Measurements from ENCODE around the gene FCF1.
"Not testable (repeated sequence)": the region's sequence is repeated elsewhere in the genome, so short reads cannot be mapped to it uniquely, and the experiment has no call there.

FCF1 gene

DNA sequence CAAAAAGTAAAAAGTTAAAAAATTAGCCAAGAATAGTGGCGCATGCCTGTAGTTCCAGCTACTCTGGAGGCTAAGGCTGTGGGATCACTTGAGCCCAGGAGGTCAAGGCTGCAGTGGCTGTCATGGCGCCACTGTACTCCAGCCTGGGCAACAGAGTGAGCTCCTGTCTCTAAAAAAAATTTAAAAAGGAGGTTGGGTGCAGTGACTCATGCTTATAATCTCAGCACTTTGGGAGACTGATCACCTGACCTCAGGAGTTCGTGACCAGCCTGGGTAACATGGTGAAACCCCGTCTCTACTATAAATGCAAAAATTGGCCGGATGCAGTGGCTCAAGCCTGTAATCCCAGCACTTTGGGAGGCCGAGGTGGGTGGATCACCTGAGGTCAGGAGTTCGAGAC, 42.0 kb downstream of the FCF1 start:
- ATAC-seq (ENCODE audit: insufficient read depth, low read depth) (no peak), DNase-seq (no peak)
- Histone ChIP-seq H3K36me3 (ENCODE audit: insufficient read depth, low read length) (no peaks in the 10 kb centered on the region), H3K4me2 (ENCODE audit: insufficient read depth, low read length) (no peak overlapping the region), H3K27ac (ENCODE audit: low read length) (no peak overlapping the region), H3K4me1 (ENCODE audit: insufficient read depth, low read length) (no peaks in the 10 kb centered on the region), H3K79me2 (ENCODE audit: insufficient read depth, low read length) (no peaks in the 10 kb centered on the region), H3K4me3 (ENCODE audit: low read depth in 1 of 2, low read length in 2 of 2) (no peak overlapping the region), H3K9me3 (ENCODE audit: insufficient read depth, low read length, severe bottlenecking) (peaks cover 8% of the 10 kb centered on the region), H4K20me1 (ENCODE audit: insufficient read depth, low read length) (no peaks in the 10 kb centered on the region), H2AFZ (ENCODE audit: low read depth, low read length) (no peak overlapping the region), H3K9ac (ENCODE audit: low read depth, low read length) (no peak overlapping the region), H3K27me3 (ENCODE audit: insufficient read depth, low read length, poor library complexity) (no peaks in the 10 kb centered on the region)
- TF ChIP-seq, protein P1, sequence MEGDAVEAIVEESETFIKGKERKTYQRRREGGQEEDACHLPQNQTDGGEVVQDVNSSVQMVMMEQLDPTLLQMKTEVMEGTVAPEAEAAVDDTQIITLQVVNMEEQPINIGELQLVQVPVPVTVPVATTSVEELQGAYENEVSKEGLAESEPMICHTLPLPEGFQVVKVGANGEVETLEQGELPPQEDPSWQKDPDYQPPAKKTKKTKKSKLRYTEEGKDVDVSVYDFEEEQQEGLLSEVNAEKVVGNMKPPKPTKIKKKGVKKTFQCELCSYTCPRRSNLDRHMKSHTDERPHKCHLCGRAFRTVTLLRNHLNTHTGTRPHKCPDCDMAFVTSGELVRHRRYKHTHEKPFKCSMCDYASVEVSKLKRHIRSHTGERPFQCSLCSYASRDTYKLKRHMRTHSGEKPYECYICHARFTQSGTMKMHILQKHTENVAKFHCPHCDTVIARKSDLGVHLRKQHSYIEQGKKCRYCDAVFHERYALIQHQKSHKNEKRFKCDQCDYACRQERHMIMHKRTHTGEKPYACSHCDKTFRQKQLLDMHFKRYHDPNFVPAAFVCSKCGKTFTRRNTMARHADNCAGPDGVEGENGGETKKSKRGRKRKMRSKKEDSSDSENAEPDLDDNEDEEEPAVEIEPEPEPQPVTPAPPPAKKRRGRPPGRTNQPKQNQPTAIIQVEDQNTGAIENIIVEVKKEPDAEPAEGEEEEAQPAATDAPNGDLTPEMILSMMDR (IDR thresholded peaks at IDR 0.05; ENCODE audit: borderline replicate concordance, extremely low read depth, low read length, poor library complexity, severe bottlenecking): no peak
- no peak for TF ChIP-seq EZH2 (IDR thresholded peaks at IDR 0.05; ENCODE audit: borderline replicate concordance, low read depth, low read length, severe bottlenecking)

DNA sequence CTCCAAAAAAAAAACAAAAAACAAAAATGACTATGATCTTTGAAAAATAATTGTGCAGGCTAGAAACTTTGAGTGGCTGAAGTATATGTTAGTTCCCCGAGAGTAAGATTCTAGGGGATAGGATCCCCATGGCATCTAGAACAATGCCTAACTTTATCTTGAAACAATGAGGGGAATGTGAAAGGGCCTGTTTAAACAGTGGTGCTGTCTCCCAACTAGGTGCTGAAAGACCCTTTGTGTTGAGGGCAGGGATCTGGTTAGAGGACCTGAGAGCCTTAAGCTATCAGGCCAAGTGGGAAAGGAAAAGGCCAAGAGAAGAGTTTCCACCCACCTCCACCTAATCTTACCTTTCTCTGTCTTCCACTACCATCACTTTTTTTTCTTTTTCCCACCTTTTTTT, 43.4 kb downstream of the FCF1 start:
- no peak overlapping the region for H3K4me2 ChIP-seq (ENCODE audit: insufficient read depth, low read length)
- H3K4me3 ChIP-seq (ENCODE audit: low read depth in 1 of 2, low read length in 2 of 2): no peak overlapping the region
- H3K9me3 ChIP-seq (ENCODE audit: insufficient read depth, low read length, severe bottlenecking): peaks cover 8% of the 10 kb centered on the region
- H3K4me1 ChIP-seq (ENCODE audit: insufficient read depth, low read length): no peaks in the 10 kb centered on the region
- no peaks in the 10 kb centered on the region for H4K20me1 ChIP-seq (ENCODE audit: insufficient read depth, low read length)
- no peak for TF ChIP-seq EZH2 (IDR thresholded peaks at IDR 0.05; ENCODE audit: borderline replicate concordance, low read depth, low read length, severe bottlenecking)
- TF ChIP-seq, protein P1 (IDR thresholded peaks at IDR 0.05; ENCODE audit: borderline replicate concordance, extremely low read depth, low read length, poor library complexity, severe bottlenecking): no peak
- no peak overlapping the region for H2AFZ ChIP-seq (ENCODE audit: low read depth, low read length)
- no peaks in the 10 kb centered on the region for H3K27me3 ChIP-seq (ENCODE audit: insufficient read depth, low read length, poor library complexity)
- DNase-seq: no peak
- no peaks in the 10 kb centered on the region for H3K79me2 ChIP-seq (ENCODE audit: insufficient read depth, low read length)
- H3K9ac ChIP-seq (ENCODE audit: low read depth, low read length): no peak overlapping the region
- H3K27ac ChIP-seq (ENCODE audit: low read length): no peak overlapping the region
- no peaks in the 10 kb centered on the region for H3K36me3 ChIP-seq (ENCODE audit: insufficient read depth, low read length)
- no peak for ATAC-seq (ENCODE audit: insufficient read depth, low read depth)

DNA sequence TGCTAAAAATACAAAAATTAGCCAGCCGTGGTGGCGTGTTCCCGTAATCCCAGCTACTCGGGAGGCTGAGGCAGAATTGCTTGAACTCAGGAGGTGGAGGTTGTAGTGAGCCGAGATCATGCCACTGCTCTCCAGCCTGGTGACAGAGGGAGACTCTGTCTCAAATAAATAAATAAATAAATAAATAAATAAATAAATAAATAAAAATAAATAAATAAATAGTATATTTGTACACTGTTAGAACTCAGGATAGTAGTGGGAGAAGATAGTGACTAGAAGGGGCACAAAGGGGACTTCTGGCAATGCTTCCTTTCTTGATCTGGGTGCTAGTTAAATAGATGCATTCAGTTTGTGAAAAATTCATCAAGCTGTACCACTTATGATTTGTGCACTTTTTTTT, 45.6 kb downstream of the FCF1 start:
- Histone ChIP-seq H3K4me1 (ENCODE audit: insufficient read depth, low read length) (peaks cover 11% of the 10 kb centered on the region), H3K79me2 (ENCODE audit: insufficient read depth, low read length) (peaks cover 12% of the 10 kb centered on the region)
- H3K27ac ChIP-seq (ENCODE audit: low read length); H3K27me3 ChIP-seq (ENCODE audit: insufficient read depth, low read length, poor library complexity); ATAC-seq (ENCODE audit: insufficient read depth, low read depth); H4K20me1 ChIP-seq (ENCODE audit: insufficient read depth, low read length); H3K4me3 ChIP-seq (ENCODE audit: low read depth in 1 of 2, low read length in 2 of 2); H3K36me3 ChIP-seq (ENCODE audit: insufficient read depth, low read length); H3K9ac ChIP-seq (ENCODE audit: low read depth, low read length); DNase-seq; H2AFZ ChIP-seq (ENCODE audit: low read depth, low read length); H3K4me2 ChIP-seq (ENCODE audit: insufficient read depth, low read length); H3K9me3 ChIP-seq (ENCODE audit: insufficient read depth, low read length, severe bottlenecking): not testable (repeated sequence)

DNA sequence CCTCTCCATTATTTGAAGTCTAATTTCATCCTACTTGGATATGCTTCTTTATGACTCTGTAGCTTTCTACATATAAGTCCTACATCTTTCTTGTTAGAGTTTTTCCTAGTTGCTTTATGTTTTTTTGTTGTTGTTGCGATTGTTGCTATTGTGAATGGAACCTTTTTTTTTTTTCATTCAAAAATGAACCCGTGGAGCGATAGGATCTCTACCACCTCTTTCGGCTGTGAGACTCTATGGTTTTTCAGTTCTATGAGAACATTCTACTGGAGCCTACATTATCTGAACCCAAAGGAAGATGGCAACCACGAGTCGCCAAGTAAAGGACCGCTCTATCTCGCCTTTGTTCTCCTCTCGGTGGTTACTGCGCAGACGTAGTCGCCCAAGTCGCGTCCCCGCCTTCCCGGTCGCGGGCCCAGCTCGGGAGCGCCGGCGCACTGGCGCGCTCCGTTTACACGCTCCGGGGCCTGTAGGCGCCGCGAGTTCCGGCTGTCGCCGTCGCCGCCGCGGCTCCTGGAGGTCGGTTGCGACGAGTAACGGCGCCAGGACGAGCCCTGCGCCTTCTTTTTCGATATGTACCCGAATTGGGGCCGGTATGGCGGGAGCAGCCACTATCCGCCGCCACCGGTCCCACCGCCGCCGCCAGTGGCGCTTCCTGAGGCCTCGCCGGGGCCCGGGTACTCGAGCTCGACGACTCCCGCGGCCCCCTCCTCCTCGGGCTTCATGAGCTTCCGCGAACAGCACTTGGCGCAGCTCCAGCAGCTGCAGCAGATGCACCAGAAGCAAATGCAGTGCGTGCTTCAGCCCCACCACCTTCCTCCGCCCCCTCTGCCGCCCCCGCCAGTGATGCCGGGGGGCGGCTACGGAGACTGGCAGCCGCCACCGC, 50.2 kb downstream of the FCF1 start, which contains the start of gene YLPM1:
Gene YLPM1, plus strand, starts transcription at position 400 of the 886 bp plus-strand sequence. Its CDS starts 174 bp downstream, at position 574.
- peak within 1 kb of the TSS; percentile 82 for H3K27ac ChIP-seq (ENCODE audit: low read length)
- H3K4me2 ChIP-seq (ENCODE audit: insufficient read depth, low read length): peak within 1 kb of the TSS; percentile 90
- peak within 1 kb of the TSS; percentile 97 for H3K9ac ChIP-seq (ENCODE audit: low read depth, low read length)
- H3K79me2 ChIP-seq (ENCODE audit: insufficient read depth, low read length): peaks cover 57% of the 10 kb centered on the region
- H3K36me3 ChIP-seq (ENCODE audit: insufficient read depth, low read length): peaks cover 18% of the 10 kb centered on the region
- peaks cover 36% of the 10 kb centered on the region; the same call in 1 of the 2 replicates for H4K20me1 ChIP-seq (ENCODE audit: insufficient read depth, low read length)
- H3K9me3 ChIP-seq (ENCODE audit: insufficient read depth, low read length, severe bottlenecking): no peaks in the 10 kb centered on the region
- DNase-seq (peak; percentile 95), ATAC-seq (ENCODE audit: insufficient read depth, low read depth) (peak; percentile 92)
- H3K4me3 ChIP-seq (ENCODE audit: low read depth in 1 of 2, low read length in 2 of 2): peak within 1 kb of the TSS; percentile 74 to 81
- peaks cover 50% of the 10 kb centered on the region for H3K4me1 ChIP-seq (ENCODE audit: insufficient read depth, low read length)
- no peak for TF ChIP-seq EZH2 (IDR thresholded peaks at IDR 0.05; ENCODE audit: borderline replicate concordance, low read depth, low read length, severe bottlenecking)
- TF ChIP-seq, protein P1 (IDR thresholded peaks at IDR 0.05; ENCODE audit: borderline replicate concordance, extremely low read depth, low read length, poor library complexity, severe bottlenecking): peak; percentile 84
- H3K27me3 ChIP-seq (ENCODE audit: insufficient read depth, low read length, poor library complexity): no peaks in the 10 kb centered on the region
- peak within 1 kb of the TSS; percentile 95 for H2AFZ ChIP-seq (ENCODE audit: low read depth, low read length)
